Measurements from ENCODE around the gene HECW1.

The HECW1 gene

GRCh38 chr7:43248961-43249822, 136.7 kb downstream of the HECW1 start:
- peak; percentile 79 for DNase-seq (ENCODE audit: low spot score)
- FAIRE-seq: peak; percentile 65

GRCh38 chr7:43249823-43250145, 137.3 kb downstream of the HECW1 start:
- DNase-seq (ENCODE audit: low spot score): no peak
- no peak for FAIRE-seq

- FAIRE-seq (peak; percentile 67), DNase-seq (ENCODE audit: low spot score) (peak; percentile 74)
These were observed 148.8 kb downstream of the HECW1 start for GRCh38 chr7:43260980-43261878.

- FAIRE-seq: no peak
- DNase-seq (ENCODE audit: low spot score): no peak
These were observed 152.7 kb downstream of the HECW1 start for GRCh38 chr7:43265139-43265538.

- FAIRE-seq (no peak), DNase-seq (ENCODE audit: low spot score) (no peak)
These were observed 161.7 kb downstream of the HECW1 start for GRCh38 chr7:43273939-43274719.

GRCh38 chr7:43274752-43275151, 162.3 kb downstream of the HECW1 start:
- FAIRE-seq: no peak
- DNase-seq (ENCODE audit: low spot score): no peak

GRCh38 chr7:43276547-43276946, 164.1 kb downstream of the HECW1 start:
- DNase-seq (ENCODE audit: low spot score) (no peak), FAIRE-seq (no peak)

GRCh38 chr7:43278088-43278644, 165.7 kb downstream of the HECW1 start:
- FAIRE-seq (no peak), DNase-seq (ENCODE audit: low spot score) (no peak)

GRCh38 chr7:43281268-43281667, 168.8 kb downstream of the HECW1 start:
- no peak for FAIRE-seq
- DNase-seq (ENCODE audit: low spot score): no peak

GRCh38 chr7:43283706-43284105, 171.3 kb downstream of the HECW1 start:
- DNase-seq (ENCODE audit: low spot score): no peak
- FAIRE-seq: no peak

- FAIRE-seq (no peak), DNase-seq (ENCODE audit: low spot score) (no peak)
These were observed 177.4 kb downstream of the HECW1 start for GRCh38 chr7:43289826-43290225.

- FAIRE-seq: no peak
- DNase-seq (ENCODE audit: low spot score): no peak
These were observed 178.5 kb downstream of the HECW1 start for GRCh38 chr7:43290978-43291377.

GRCh38 chr7:43291789-43292188, 179.3 kb downstream of the HECW1 start:
- DNase-seq (ENCODE audit: low spot score) (no peak), FAIRE-seq (no peak)

- no peak for DNase-seq (ENCODE audit: low spot score)
- FAIRE-seq: no peak
These were observed 179.9 kb downstream of the HECW1 start for GRCh38 chr7:43292384-43292783.

- peak; percentile 88 for FAIRE-seq
- peak; percentile 78 for DNase-seq (ENCODE audit: low spot score)
These were observed 181.7 kb downstream of the HECW1 start for GRCh38 chr7:43294080-43294630.

- FAIRE-seq (no peak), DNase-seq (ENCODE audit: low spot score) (no peak)
These were observed 183.0 kb downstream of the HECW1 start for GRCh38 chr7:43295429-43295828.

GRCh38 chr7:43296306-43296705, 183.9 kb downstream of the HECW1 start:
- no peak for DNase-seq (ENCODE audit: low spot score)

GRCh38 chr7:43298617-43299016, 186.2 kb downstream of the HECW1 start:
- no peak for FAIRE-seq
- no peak for DNase-seq (ENCODE audit: low spot score)

More at GRCh38 chr7:43296306-43296705, 183.9 kb downstream of the HECW1 start:
- FAIRE-seq: no peak

GRCh38 chr7:43300121-43300520, 187.7 kb downstream of the HECW1 start:
- FAIRE-seq (no peak), DNase-seq (ENCODE audit: low spot score) (no peak)

- FAIRE-seq (peak; percentile 97), DNase-seq (ENCODE audit: low spot score) (peak; percentile 97)
These were observed 189.8 kb downstream of the HECW1 start for GRCh38 chr7:43302211-43302711.
